NCI-H1105 (cell line): ENCODE results near the gene RNF181.
"Not testable (repeated sequence)": the region's sequence is repeated elsewhere in the genome, so short reads cannot be mapped to it uniquely, and the experiment has no call there.

Source experiments
- DNase-seq: peaks from one replicate; lab custom pipeline; 2025; lab: John Stamatoyannopoulos, UW

The RNF181 gene

DNA sequence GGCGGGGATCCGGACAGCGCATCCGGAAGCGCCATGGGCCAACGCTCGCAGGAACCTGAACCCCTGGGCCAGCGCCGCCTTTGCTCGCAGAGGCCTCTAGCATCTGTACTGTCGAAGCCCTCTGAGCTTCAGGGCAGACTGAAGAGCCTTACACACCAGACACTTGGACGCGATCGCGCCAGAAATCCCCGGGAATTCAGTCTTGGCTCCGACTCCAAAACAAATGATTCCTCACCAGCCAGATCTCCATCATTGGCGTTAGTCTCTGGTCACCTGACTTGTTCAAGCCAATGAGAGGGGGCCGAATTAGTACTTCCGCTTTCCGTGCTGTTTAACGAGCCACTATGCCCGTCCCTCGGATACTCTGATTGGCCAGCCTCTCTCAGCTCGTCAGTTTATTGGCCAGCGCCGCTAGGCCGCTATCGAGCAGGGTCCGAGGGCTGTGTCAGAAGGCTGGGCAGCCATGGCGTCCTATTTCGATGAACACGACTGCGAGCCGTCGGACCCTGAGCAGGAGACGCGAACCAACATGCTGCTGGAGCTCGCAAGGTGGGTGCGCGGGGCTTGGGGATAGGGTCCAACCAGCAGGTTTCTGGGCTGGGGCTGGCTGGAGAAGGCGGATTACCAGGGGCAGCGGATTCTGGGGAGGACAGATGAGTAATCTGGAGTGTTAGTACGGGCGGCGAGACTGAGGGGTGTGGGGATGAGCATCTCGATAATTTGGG, at the start of gene RNF181:
RNF181 (plus strand) TSS at position 445 of the 725 bp plus-strand sequence; CDS start at position 464, 19 bp downstream.
- DNase-seq: peak; percentile 92

GRCh38 chr2:85545780-85546240, 49.7 kb upstream of the RNF181 start:
- no peak for DNase-seq

DNA sequence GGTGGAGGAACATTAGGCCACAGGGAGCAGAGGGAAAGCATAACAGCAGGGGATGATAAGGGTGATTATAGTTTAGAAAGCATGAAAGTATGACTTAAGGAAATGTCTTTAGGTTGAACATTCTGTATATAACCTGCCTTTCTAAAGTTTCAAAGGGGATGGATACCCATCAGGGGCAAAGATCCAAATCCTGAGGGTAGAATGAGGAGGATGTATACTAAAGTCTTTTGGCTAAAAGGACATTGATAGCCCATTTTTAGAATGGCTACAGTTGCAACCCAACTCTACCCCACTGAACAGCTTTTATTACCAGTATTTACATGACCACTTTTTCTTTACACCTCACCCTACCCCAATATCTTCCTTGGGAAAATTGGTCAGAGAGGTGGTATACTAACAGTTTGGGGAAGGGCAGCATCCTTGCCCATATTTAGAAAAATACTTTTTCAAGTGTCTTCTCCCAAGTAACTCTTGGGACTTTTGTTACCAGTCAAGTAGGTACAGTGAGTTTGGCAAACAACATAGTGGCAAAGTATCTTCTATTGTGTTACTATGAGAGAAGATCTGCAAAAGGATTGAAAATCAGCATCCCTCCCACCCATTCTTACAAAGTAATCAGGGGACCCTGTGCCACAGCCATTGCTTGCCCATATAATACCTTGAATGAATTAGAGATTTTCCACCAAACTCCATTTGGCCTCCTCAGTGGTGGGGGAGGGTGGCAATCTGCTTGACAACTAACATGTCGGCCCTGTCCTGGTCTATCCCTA, 48.3 kb upstream of the RNF181 start:
- DNase-seq: no peak

DNA sequence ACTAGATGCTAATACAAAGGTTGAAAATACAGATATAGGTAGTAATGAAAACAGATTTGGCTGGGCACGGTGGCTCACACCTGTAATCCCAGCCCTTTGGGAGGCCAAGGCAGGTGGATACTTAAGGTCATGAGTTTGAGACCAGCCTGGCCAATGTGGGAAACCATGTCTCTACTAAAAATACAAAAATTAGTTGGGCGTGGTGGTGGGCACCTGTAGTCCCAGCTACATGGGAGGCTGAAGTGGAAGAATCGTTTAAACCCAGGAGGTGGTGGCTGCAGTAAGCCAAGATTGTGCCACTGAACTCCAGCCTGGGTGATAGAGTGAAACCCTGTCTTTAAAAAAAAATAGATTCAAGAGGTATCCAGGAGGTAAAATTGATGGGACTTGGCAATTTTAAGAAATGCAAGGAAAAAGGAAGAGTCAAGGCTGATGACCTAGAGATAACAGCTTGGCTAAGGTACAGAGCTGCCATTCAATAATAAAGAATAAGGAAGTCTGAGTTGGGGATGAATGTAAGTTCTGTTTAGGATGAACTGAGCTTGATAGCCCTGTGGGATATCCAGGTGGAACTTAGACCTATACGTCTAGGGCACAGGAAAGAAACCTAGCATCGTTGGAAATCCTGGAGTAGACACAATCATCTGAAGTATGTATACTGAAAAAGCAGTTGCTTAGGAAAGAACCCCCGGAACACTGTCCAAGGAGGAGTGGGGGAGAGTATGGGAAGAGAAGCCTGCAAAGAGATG, 47.5 kb upstream of the RNF181 start:
- DNase-seq: no peak

DNA sequence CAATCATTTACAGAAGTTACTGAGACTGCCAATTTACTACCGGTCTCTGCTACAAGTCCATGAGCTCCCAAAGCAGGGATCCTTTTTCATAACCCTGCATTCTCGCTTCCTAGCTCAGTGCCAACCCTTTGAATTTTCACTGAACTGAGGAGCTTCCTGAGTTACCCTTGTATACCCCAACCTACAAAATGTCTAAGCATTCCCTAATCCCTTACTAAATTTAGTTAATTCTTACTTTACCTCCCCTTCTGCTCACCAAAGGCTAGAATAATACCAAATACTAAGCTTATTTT, 47.0 kb upstream of the RNF181 start:
- DNase-seq: no peak

DNA sequence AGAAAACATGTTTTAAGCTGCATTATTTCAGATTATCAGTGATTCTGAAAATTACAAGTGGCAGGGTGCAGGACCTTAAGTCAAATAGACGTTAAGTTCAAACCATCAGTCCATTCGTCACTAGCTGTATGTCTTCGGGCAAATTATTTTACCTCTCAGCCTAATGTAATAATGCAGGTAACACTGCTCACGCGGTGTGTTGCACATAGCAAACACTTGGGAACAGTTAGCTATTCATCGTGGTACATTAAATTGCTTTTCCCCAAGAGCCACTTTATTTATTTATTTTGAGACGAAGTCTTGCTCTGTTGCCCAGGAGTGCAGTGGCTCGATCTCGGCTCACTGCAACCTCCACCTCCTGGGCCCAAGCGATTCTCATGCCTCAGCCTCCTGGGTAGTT, 46.5 kb upstream of the RNF181 start:
- no peak for DNase-seq

GRCh38 chr2:85549826-85550225, 45.7 kb upstream of the RNF181 start:
- no peak for DNase-seq

- DNase-seq: no peak
Measured at GRCh38 chr2:85550486-85550885, 45.1 kb upstream of the RNF181 start.

- DNase-seq: peak; percentile 62
Measured at GRCh38 chr2:85551698-85552678, 43.6 kb upstream of the RNF181 start.

GRCh38 chr2:85553184-85553583, 42.4 kb upstream of the RNF181 start:
- no peak for DNase-seq

DNA sequence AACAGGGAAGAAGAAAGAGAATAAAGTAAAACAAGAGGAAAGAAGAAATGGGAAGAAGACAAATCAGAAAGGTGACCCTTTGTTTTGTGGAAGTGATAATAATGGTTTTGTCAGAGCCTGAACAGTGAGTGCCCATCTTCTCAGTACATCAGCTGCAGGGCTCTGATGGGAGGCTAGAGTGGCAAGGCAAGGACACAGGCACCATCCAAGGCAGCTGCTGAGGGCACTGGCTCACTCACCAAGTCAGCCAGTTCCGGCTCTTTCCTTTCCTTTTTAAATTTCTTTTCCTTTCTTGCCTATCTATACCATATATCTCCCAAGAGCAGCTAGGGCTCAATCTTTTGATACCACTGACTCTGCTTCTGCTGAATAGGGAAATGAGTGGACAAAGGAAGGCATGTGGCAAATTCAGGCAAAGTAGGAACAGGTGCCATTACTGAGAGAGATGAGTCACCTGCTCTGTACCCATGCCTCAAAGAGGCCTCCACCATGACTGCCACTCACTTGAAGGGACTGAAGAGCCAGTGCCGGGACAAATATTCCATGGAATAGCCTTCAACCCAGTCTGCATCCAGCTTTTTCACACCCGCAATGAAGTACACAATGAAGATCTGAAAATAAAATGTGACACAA, 40.4 kb upstream of the RNF181 start:
- DNase-seq: no peak

DNA sequence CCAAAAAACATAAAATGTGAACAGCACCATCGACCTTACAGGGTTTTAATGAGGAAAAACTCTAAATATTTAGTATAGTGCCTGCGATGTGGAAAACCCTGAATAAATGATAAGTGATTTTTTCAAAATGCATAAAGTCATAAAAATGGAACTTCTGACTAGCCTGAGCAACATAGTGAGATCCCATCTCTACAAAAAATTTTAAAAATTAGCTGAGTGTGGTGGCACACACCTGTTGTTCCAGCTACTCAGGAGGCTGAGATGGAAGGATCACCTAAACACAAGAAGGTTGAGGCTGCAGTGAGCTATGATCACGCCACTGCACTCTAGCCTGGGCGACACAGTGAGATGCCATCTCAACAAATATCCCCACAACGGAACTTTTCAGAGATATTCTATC, 38.4 kb upstream of the RNF181 start:
- DNase-seq: no peak

DNA sequence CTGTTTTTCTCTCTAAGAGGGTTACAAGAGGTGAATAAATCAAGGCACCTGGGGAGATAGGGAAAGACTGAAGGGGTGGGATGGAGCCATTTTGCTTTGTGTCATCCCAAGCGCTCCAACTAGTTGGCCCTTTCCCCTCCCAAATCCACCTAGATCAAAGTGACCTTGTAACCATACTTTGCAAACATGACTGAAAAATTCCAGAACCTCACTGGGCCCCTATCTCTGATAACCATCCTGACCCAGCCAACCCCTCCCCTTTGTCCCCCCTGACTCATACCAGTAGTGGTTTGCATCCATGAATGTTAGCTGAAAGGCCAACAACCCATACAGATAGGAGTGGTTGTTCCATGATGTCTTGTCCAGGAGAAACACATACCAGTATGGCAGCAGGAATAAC, 37.4 kb upstream of the RNF181 start:
- no peak for DNase-seq

- not testable (repeated sequence) for DNase-seq
Measured at GRCh38 chr2:85560403-85560726, 35.2 kb upstream of the RNF181 start.

- DNase-seq: no peak
Measured at GRCh38 chr2:85560812-85561279, 34.7 kb upstream of the RNF181 start.

- peak; percentile 93 for DNase-seq
Measured at GRCh38 chr2:85561280-85562212, 34.0 kb upstream of the RNF181 start, which contains the start of gene GGCX. GGCX (minus strand) TSS chr2:85561493; CDS start chr2:85561428, 65 bp downstream.

DNA sequence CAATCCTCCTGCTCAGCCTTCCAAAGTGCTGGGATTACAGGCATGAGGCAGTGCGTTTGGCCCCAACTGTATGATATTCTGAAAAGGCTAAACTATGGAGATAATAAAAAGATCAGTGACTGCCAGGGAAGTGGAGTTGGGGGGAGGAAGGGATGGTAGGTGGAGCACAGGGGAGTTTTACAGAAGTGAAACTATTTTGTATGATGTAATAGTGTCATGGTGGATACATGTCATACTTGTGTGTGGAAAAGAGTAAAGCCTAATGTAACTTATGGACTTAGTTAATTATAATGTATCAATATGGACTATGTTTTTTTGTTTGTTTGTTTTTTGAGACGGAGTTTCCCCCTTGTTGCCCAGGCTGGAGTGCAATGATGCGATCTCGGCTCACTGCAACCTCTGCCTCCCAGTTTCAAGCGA, 31.4 kb upstream of the RNF181 start:
- DNase-seq: no peak

DNA sequence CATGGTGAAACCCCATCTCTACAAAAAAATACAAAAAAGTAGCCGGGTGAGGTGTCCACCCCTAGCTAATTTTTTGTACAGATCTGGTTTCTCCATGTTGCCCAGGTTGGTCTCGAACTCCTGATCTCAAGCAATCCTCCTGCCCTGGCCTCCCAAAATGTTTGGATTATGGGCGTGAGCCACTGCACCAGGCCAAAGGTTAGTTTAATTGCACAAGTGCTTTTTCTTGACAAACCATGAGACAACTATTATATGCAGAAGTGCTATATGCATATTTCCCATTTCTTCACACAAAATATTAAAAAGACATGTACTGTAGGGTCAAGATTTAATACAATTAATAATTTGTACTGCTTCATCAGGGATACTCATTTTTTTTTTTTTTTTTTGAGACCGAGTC, 29.3 kb upstream of the RNF181 start:
- no peak for DNase-seq

DNA sequence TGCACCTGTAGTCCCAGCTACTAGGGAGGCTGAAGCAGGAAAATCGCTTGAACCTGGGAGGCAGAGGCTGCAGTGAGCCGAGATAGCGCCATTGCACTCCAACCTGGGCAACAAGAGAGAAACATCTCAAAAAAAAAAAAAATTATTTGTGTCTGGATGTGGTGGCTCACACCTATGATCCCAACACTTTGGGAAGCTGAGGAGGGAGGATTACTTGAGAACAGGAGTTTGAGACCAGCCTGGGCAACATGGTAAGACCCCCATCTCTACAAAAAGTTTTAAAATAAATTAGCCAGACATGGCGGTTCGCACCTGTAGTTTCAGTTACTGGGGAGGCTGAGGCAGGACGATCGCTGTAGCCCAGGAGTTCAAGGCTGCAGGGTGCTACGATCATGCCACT, 19.8 kb upstream of the RNF181 start:
- DNase-seq: no peak

GRCh38 chr2:85577063-85577385, 18.5 kb upstream of the RNF181 start:
- DNase-seq: no peak
